GM21423 (cell line): ENCODE data around the gene KCNK16.

Experiments used
- ATAC-seq: cut with Tn5 transposase; IDR thresholded peaks from one replicate; pipeline ENCODE4 v1.9.1; 2021; ENCODE audit warnings: mild to moderate bottlenecking, moderate library complexity; ENCODE audit not compliant: unreplicated experiment

The KCNK16 gene

DNA sequence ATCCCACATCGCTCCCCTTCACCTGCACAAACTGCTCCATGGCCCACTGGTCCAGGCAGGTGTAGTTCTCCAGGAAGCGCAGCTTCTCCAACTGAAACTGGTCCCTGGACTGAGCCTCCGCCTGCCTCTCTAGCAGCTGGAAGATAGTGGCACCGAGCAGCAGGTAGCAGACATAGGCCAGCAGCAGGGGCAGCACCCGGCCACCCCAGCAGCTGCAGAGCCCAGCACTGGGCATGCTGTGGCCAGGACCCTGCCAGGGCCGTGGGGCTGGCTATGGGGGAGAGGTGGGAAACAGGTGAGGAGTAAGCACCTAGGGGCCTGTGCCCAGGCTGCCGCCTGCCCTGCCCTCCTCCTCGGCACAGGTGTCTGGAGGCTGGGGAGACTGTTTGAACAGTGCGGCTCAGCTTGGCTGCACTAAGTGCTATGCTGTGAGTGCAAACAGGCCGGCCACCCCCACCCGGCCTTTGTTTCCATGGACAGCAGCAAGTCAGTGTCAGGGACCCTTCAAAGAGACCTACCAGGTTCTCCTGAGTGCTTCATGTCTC is at the start of gene KCNK16:
KCNK16 (minus strand) TSS at position 397 of the 545 bp plus-strand sequence; CDS start at position 235, 162 bp downstream.
- ATAC-seq: no peak

DNA sequence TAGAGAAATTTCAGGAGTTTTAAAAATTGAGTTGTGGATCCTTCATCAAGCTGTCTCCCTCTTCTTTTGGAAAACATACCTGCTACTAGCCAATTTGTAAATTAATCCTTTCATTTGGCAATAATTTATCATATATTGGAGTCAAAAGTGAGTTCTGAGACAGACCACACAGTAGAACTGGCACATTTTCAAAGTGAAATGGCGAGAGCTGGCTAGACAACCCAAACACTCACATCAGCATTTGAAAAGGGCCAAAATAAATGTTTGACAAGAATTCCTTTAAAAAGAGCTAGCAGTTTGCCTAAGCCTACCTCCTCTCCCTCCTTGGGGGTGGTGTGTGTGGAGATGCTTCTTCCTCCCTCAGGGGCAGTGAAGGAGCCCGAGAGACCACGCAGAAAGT is 47.9 kb upstream of the KCNK16 start:
- ATAC-seq: no peak

DNA sequence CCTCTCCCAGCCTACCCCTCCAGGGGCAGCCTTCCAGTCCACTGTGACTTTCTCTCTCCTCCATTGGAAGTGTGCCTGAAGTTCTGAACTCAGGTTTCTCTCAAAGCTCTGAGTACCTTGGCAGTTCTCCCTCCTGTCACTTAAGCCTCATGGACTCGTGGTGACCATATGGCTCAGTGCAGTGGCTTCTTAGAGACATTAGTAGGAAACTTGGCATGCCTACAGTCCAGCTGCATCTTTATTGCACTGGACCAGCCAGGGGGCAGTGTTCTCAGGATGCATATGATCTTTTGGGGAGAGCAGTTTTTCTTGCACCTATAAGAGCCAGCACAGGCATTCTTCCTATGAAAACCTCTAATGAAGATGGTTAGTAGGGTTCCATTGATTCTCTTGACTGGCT is 47.5 kb upstream of the KCNK16 start:
- no peak for ATAC-seq

DNA sequence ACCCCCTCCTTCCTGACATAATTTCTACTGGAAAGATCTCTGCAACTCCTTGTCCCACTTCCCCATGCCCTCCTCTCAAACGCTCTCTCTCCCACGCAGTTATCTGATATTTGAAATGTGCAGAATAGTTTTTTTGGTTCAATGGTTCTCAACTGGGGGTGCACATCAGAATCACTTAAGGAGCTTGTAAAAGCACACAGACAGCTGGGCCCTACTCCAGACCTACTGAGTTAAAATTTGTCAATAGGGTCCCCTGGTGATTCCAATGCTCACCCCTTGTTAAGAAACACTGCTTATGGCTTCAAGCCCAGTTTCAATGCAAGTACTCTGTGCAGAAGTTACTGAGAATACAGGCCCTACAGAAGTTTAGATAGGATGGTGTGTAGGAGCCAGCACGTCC is 45.2 kb upstream of the KCNK16 start:
- no peak for ATAC-seq

DNA sequence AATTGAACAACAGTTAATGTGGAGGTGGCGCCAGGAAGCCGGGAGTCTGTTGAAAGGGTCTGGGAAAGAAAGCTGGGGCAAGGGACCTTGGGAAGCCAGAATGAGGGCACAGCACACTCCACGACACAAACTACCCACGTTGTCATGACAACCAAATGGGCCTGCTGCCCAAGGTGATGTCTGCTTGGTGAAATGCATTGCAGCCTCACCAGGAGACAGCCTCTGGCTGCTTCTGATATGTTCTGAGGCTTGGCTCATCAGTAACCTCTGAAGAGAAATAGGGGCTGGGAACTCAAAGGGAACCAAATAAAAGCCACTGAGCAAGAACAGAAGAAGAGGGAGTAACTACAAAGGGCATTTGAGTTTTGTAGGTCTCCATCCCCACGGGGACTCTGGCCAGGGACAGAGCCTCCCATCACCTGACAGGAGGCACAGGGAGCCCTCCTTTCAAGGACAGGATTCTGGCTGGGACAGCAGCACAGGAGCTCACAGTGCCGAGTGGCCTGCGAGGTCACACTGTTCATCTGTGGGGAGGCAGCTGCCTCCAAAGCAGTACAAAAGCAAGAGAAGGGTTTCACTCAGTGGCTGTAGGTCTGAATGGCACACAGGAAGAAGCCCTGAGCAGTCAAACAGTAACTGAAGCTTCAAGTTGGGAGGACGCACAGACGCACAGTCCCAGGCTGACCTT is 44.6 kb upstream of the KCNK16 start:
- ATAC-seq: no peak

DNA sequence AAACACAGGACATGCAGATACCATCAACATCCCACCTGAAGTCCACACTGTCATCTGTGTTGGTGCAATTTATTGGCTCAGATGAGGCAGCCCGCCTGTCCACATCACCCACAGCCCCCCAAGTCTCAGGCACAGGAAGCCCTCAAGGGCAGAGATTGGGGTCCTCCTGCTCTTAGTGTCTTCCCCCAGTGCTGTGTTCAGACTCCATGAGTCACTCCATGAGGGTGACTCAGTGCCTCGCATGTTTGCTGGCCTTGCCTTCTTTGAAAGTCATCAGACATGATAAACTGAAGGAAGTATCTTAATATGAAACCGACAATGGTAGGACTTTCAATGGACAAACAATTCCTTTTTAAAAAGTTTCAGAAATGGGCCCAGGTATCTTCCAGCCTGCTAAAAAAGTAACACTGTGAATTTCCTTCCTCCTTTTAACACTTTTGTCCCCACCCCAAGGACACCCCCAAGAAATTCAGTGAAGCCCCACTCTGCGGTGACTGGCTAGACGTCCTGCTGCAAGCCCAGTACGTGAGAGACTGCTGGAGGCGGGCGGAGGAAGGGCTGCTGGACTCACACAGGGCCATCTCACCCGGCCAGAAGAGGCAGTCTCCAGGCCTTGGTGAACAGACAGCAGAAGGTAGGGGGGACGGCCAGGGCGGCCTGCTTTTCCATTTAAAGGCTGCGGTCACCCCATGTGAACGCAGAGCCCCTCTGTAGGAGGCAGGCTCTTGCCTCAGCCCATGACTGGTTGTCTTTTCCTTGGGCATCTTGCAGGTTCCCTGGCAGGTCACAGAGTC is 43.0 kb upstream of the KCNK16 start:
- ATAC-seq: no peak

DNA sequence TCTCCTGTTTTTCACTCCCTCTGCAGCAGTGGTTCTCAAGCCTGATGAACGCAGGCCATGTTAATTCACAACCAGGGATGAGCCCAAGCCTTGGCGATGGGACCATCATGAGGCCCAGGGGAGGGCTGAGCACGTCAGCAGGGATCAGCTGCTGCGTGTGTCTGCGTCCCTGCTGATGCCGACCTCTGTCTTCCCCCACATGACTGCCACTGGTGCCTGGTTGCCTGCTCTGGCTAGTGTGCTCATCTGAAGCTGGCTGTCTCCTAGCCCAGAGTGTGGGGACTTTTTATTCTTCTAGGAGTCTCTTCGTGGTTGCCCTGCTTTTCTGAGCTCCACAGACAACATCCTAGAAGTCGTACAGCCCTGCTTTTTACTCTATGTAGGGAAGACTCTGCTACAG is 40.8 kb upstream of the KCNK16 start:
- no peak for ATAC-seq

DNA sequence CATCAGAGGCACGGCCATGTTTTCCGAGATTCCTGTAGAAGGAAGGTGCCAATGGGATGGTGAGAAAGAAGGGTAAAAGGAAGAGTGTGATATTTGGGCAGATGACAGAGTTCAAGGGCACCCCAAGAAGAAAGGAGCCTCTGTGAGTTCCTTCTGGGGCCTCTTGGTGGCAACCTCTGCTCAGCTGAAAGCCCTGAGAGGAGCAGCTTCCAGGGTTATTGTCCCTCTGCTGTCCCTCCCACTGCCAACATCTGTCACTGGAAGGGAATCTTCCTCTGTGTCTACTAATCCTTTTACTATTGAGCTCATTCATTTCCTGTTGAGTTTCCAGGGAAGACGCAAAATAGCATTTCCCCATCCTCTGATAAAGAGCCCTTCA is 40.0 kb upstream of the KCNK16 start:
- ATAC-seq: no peak

DNA sequence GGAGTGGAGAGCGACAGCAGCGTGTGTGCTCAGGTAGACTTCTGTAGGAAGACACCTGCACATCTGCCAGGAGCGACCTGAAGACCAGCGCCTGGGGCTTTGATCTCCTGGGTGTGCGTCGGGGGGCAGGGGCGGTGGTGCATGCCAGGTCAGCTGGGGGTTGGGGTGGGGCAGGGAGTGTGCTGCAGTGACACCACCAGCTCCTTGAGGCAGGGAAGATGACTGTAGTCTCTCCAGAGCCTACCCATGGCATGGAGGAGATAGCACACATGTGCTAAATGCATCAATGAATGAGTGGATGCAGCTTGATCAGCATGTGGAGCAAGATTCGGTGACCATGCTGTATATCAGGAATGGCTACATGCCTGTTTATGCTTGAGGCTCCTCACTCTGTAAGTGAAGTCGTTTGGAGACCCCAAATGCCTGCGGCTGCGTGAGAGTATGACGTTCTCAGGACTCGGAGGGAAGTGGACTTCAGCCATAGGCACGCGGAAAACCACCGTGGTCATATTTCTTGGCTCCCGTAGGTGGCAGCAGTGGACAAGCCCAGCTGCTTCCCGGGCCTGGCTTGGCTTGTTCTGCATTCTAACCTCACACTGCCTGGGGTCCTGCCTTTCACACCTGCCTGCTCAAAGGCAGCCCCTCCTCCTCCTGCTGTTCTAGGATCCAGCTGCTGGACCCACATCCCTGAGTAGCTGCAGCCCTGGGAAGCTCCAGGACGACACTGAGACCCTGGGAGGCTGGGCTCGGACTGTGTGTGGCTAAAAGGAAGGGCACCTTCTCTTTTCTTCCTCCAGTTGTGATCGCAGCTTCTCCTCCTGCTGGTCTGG is 39.4 kb upstream of the KCNK16 start:
- peak; percentile 75 for ATAC-seq

DNA sequence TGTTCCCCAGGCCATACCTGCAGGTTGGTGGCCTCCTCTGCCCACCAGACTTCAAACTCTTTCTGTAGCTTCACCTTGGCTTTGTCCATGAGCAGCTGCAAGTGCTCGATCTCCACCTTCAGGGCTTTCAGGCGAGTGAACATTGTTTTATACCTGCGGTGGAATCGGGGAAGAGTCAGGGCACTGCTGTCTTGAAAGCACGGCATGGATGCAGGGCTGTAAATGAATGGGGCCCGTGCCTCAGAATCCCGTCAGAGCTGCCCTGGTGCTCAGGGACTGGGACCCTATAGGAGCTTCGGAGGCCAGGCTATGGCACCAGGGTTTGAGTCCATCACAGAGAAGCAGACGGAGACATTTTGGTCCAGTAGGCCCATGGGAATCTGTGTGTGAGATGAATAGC is 37.9 kb upstream of the KCNK16 start:
- ATAC-seq: no peak

DNA sequence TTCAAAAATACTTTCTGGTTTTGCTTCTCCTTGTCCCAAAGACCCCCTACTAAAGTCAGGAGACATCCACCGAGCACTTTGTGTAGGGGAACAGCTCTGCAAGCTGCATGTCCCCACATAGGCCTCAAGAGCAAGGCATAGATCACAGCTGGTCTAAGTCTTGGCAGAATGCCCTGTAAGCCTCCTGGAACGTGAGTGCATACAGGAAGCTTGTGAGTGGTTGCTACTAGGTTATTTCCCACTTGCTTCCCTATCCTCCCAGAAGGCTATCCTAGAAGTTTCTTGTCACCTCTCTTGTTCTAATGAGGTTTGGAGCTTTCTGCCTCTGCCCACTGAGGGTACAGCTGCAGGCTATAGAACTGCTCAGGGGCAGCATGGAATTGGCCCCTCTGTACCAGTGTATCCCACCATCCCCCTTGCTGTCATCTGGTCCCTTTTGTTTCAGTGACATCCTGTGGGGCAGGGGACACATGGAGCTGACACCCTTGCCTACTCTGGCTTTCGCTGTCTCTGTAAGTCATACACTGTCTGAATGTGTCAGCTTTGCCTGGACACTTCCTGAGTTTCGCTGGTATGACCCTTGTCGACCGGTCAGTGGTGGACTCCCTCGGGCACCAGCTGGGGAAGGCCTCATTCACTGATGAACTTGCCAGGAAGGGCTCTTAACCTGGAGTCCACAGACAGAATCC is 35.6 kb upstream of the KCNK16 start:
- no peak for ATAC-seq

DNA sequence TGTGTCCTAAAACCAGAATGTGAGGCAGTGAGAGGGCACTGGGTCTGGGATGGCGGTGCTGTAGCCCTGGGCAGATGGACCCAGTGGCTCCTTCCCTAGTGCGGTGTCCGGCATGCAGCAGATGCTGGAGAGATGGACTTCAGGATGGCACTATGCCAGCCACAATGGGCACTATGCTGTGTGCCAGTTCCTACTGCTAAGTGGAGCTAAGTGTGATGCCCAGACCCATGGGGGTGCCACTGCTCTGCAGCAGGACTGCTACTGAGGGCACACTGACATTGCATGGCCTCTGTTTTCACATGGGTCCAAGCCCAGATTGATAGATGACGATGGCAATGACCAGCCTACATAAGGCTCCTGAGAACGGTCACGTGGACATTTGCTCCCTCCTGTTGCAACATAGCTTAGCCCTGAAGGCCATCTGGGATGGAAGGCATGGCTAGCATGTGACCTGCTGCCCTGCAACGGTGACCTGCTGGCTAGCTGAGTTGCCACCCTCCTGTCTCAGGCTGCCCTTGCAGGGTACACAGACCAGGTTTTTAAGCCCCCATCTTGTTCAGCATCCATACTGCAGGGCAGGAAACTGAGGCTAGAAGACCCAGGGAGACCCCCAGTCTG is 31.3 kb upstream of the KCNK16 start:
- ATAC-seq: no peak

DNA sequence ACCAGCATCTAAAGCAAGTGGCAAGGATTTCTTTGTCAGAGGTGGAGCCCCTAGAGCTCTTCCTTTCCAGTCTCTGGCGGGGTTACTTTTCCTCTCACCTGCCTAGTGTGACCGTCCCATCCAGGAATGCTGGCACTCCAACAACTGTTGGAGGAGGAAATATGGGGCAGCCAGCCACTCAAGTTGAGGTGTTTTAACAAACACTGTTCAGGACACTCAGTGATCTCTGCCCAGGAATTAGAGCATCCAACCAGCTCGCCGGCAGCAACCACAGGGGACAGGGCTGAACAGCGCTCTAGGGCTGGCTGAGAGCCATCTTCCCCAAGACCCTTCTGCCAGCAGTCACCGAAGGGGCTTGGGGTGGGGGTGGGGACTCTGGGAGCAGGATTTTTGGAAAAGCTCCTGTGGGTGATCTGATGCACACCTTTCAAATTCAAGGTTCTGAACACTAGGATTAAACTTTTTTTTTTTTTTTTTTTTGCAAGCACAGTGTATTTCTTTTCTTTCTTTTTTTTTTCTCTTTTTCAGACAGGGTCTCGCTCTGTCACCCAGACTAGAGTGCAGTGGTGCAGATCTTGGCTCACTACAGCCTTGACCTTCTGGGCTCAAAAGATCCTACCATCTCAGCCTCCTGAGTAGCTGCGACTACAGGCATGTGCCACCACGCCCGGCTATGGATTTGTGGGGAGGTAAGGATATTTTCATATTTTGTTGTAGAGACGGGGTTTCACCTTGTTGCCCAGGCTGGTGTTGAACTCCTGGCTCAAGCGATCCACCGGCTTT is 28.4 kb upstream of the KCNK16 start:
- no peak for ATAC-seq

DNA sequence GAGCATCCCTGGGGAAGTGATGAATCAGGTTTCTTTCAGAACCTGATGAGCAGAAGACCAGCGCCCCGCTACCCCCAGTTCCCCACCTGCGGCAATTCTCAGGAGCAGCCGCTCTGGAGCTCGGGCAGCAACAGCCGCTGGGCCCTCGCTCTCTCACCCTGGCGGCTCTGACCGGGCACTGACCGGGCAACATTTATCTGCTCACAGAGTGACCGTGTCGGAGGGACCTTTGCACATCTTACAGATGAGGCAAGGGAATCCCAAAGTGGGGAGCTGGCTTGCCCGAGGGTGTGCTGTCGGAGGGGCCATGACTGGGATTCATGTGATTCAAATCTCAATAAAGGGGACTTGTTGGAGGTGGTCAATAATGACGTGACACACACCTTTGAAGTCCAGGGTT is 26.2 kb upstream of the KCNK16 start:
- no peak for ATAC-seq

DNA sequence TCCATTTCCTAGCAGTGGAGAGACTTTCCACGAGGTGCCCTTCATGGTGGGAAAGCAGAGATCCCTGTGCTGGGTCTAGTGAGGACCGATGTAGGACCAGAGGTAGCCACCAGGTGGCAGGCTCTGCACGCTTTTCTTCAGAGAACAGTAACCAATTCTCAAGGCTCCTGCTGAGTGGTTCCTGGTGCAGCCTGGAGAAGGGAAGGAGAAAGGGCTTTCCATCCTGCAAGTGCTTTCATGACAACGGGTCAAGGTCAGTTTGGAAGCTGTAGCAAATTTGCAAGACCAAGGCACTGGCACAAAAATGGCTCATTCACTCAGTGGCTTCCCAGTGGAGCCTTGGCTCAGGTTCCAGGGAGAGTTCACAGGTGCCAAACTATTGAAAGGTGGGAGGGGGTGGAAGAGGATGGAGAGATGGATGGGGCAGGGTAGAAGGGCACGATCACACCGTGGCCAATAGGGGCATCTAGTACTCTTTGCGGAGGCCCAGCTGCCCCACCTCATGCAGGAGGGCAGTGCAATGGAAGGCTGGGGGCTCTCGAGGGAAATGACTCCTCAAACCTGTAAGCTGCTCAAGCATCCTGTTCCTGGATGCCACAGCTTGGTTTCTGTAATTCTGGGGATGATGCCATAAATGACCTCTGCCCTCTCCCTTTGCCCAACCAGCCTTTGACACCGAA is 25.5 kb upstream of the KCNK16 start:
- ATAC-seq: no peak

DNA sequence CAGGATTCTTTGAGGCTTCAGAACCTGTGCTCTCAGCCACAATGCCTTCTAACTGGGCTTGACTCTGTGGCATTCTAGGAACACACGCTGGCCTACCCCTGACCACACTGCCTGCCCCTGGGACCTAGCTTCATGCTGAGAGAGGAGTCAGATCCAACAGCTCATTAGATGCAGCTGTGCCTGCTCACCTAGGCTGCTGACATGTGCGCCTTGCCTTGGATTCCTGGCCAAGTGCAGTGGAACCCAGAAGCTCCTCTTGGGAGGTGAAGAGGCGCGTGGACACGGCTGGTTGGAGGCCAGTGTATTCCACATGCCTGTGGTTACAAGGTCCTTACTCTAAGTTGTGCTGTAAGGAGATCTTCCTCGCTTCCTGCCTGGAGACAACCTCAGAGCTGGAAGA is 24.7 kb upstream of the KCNK16 start:
- ATAC-seq: no peak

DNA sequence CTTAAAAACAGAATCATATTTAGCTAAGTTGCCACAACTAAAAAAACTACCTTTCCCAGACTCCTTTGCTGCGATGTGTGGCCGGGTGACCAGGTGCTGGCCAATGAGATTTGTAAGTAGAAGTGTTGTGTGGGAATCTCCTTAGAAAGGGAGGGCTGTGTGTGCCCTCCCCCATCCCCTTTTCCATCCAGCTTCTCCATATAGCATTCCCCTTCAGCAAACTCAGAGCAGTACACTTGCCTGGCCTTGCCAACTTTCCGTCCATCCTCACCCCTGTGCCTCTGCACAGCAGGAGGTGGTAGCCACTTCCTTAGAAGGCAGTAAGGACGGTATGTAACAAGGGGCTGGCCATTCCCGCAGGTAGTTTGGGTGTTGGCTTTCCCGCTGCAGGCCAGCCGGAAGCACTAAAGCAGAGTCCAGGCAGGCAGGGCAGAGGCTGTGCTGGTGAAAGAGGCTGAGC is 22.3 kb upstream of the KCNK16 start:
- no peak for ATAC-seq

DNA sequence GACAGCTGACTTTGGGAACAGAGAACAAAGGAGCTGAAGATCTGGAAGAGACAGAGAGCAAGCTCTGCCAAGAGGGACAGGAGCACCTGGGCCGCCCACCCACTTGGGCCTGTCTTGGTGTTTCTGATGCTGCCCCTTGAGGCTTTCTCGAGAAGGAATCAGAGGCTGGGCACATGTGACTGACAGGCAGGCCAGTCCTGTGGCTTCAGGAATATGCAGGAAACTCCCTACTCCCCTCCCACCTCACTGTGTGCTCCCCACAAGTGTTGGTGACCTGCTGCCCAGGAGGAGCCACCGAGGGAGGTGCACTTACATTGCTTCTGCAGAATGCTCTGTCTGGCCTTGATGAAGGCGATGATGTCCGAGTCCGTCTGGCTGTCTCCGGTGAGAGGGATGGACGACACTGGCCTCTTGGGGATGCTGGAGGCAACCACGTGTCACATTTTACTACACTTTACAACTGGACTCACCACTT is 20.9 kb upstream of the KCNK16 start:
- ATAC-seq: no peak
